Thymus (tissue), 11 donors: Measurements from ENCODE around the gene SEMA4C. TPM values are rescaled to one million over a fixed set of nuclear protein-coding genes. Genes with fewer than 3 reads are reported as not detected.

ENCODE experiments used
- DNase-seq, 9 donors: peaks; one replicate each; pipeline ENCODE4 v3.0.0-alpha.2; 2013; ENCODE audit warnings: low spot score in 9 of 9, low read depth in 6 of 9, missing footprints in 1 of 9
- H3K27ac ChIP-seq, 2 donors: one replicate each; pipeline ENCODE4 v1.5.1; 2013; ENCODE audit warnings: control low read depth in 1 of 2, low read depth in 1 of 2, low read length in 1 of 2, mild to moderate bottlenecking in 1 of 2, moderate library complexity in 1 of 2
- H3K27me3 ChIP-seq, 2 donors: one replicate each; pipeline ENCODE4 v1.5.1; 2013; ENCODE audit warnings: low read length in 1 of 2; ENCODE audit not compliant: control insufficient read depth in 2 of 2, insufficient read depth in 1 of 2
- H3K36me3 ChIP-seq, 2 donors: one replicate each; pipeline ENCODE4 v1.5.1; 2013; ENCODE audit warnings: low read length in 1 of 2, mild to moderate bottlenecking in 1 of 2, moderate library complexity in 1 of 2; ENCODE audit not compliant: control insufficient read depth in 2 of 2, insufficient read depth in 2 of 2
- H3K4me1 ChIP-seq, 2 donors: one replicate each; pipeline ENCODE4 v1.5.1; 2013; ENCODE audit warnings: low read length in 2 of 2; ENCODE audit not compliant: control insufficient read depth in 2 of 2, insufficient read depth in 2 of 2
- H3K4me3 ChIP-seq, 2 donors: one replicate each; pipeline ENCODE4 v1.5.1; 2013; ENCODE audit warnings: low read length in 2 of 2, control low read depth in 1 of 2, mild to moderate bottlenecking in 1 of 2
- H3K9me3 ChIP-seq, 2 donors: one replicate each; pipeline ENCODE4 v1.5.1; 2013; ENCODE audit warnings: low read length in 1 of 2, mild to moderate bottlenecking in 1 of 2; ENCODE audit not compliant: control insufficient read depth in 2 of 2, insufficient read depth in 1 of 2
- WGBS: extraction: QIAGEN DNeasy Blood & Tissue Kit; methylation state at CpG from one replicate; pipeline ENCODE4 v1.1.7; 2013; 5-methylcytosine and 5-hydroxymethylcytosine counted together
- polyA plus RNA-seq: library from polyadenylated mRNA; stranded (reverse); fragments of 200-250 nt; gene quantifications from one replicate; pipeline ENCODE4 v1.2.3, GENCODE V29; 2013
- total RNA-seq: library from RNA; stranded (reverse); fragments of 120-200 nt; gene quantifications from one replicate; pipeline ENCODE4 v1.2.4, GENCODE V29; 2013
- donor health status: healthy.

Gene SEMA4C
- total and polyA plus RNA-seq, 2 donors, result 9.8 to 14.1 TPM

DNA sequence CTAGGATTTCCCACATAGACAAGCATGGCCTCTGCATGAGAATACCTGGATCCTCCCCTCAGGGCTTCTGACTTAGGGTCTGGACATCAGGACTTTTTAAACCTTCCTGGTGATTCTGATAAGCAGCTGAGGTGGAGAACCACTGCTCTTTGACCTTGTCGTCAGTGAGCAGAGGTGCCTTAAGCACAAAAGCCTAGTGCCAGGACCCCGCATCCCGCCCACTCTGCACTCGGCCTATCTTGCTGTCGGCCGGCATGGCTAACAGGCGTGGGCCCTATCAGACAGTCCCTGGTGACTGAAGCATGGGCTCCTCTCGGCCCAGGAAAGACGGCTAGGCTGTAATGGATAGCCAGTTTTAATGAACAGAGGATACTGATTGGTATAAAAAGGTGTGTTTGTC is 32.3 kb downstream of the SEMA4C start:
- Histone ChIP-seq H3K27ac (no peak overlapping the region), H3K36me3 (peaks cover 23 to 39% of the 10 kb centered on the region in 2 donors), H3K4me3 (no peak overlapping the region), H3K4me1 (peaks cover 14 to 27% of the 10 kb centered on the region in 2 donors), H3K9me3 (peaks cover 0 to 3% of the 10 kb centered on the region in 2 donors), H3K27me3 (no peaks in the 10 kb centered on the region)
- over 99% methylated on average over 9 of the region's 9 CpGs for WGBS
- no peak for DNase-seq

DNA sequence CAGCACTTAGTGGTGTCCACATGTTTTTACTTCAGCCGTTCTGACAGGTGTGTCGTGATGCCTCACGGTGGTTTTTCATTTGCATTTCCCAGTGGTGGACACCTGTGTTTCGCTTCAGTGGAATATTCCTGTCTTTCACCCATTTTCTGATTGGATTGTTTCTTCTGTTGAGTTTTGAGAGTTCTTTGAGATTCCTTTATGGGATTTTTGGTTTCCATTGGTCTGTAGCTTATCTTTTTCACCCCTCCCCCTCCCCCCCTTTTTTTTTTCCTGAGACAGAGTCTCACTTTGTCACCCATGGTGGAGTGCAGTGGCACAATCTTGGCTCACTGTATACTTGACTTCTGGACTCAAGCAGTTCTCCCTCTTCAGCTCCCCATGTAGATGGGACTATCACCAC is 34.0 kb downstream of the SEMA4C start:
- DNase-seq, result no peak
- WGBS, result 88% methylated on average over 4 of the region's 4 CpGs
- Histone ChIP-seq H3K4me1 (peaks cover 14 to 27% of the 10 kb centered on the region in 2 donors), H3K27ac (no peak overlapping the region), H3K36me3 (peaks cover 41 to 53% of the 10 kb centered on the region in 2 donors), H3K4me3 (no peak overlapping the region), H3K27me3 (no peaks in the 10 kb centered on the region), H3K9me3 (peaks cover 0 to 3% of the 10 kb centered on the region in 2 donors)

DNA sequence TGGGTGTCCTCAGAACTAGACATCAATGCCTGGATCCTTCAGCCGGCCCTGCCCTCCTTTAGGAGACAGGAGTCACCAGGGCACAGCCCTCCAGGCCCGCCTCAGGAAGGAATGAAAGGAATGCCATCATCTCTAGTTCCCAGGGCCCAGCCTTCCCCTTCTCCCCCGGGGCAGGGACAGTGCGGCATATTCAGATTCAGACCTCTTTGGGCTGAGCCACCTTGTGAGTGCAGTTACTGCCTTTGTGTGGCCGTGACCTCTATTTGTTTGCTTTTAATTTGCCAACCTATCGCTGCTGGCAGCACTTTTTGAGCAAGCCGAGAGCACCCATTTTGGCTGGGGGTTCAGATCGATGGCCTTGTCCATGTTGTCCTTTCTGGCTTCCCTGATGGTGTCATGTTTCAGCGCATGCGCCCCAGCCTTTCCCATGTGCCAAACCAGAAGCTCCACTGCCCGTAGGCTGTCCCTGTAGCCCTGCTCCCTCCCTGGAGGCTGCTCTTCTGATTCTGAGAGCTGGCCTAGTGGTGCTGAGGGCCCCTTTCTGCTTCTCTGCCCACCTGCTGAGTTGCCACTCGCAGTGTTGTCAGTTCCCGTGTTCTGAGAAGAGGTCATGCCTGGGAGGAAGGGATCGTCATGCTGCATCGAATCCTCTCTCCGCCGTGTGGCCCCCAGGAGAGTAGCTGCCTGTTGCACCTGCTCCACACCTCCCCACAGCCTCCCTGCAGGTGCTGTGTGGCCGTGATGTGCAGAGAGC is 36.9 kb downstream of the SEMA4C start:
- H3K9me3 ChIP-seq, result no peaks in the 10 kb centered on the region

DNA sequence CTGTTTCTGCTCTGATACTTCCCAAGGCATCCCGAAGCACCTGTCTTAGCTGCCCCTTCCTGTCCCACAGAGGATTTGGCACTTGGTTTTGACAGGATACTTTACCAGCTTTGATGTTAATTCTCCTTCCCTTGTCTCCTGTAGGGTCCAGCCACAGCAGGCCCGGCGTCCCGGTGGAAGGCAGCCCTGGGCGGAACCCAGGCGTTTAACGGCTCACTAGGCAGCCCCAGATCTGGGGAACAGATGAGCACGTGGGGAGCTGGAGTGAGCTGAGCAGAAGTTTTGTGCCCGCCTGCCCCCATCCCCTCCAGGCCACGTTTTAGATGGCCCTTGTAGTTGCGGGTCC is 37.5 kb downstream of the SEMA4C start:
- no peak for DNase-seq
- peaks cover 65 to 78% of the 10 kb centered on the region in 2 donors for H3K36me3 ChIP-seq
- H3K27me3 ChIP-seq, result no peaks in the 10 kb centered on the region
- no peak overlapping the region for H3K4me3 ChIP-seq
- WGBS, result 97% methylated on average over 11 of the region's 11 CpGs
- no peaks in the 10 kb centered on the region for H3K9me3 ChIP-seq
- H3K27ac ChIP-seq, result no peak overlapping the region
- peaks cover 0 to 7% of the 10 kb centered on the region in 2 donors for H3K4me1 ChIP-seq

More for the DNA sequence above, 36.9 kb downstream of the SEMA4C start:
- 84% methylated on average over 18 of the region's 18 CpGs for WGBS
- Histone ChIP-seq H3K4me3 (no peak overlapping the region), H3K27me3 (no peaks in the 10 kb centered on the region), H3K4me1 (peaks cover 0 to 7% of the 10 kb centered on the region in 2 donors), H3K36me3 (peaks cover 60 to 76% of the 10 kb centered on the region in 2 donors), H3K27ac (no peak overlapping the region)
- DNase-seq, result peak in 1 of 9 donors; percentile 39

DNA sequence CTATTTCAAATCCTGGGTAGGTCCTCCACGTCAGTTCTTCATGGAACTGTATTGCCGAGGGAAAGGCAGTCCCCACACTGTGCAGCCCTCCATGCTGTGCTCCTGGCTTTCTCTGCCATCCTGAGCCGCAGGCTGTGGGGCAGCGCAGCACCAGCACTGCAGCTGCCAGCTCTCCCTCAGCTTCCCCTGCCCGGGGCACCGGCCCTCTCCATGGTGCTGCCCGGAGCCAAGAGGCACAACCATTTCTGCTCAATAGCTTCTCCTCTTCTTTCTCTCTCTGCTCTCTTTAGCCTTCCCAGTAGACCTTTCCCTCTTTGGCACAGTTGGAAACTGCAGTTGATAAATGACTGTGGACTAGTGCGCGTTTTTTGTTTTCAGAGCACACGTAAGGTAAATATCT is 38.2 kb downstream of the SEMA4C start:
- Histone ChIP-seq H3K36me3 (peaks cover 71 to 79% of the 10 kb centered on the region in 2 donors), H3K9me3 (no peaks in the 10 kb centered on the region), H3K27me3 (no peaks in the 10 kb centered on the region), H3K4me1 (peaks cover 0 to 7% of the 10 kb centered on the region in 2 donors), H3K27ac (no peak overlapping the region), H3K4me3 (no peak overlapping the region)
- WGBS, result 97% methylated on average over 10 of the region's 10 CpGs
- DNase-seq, result no peak

DNA sequence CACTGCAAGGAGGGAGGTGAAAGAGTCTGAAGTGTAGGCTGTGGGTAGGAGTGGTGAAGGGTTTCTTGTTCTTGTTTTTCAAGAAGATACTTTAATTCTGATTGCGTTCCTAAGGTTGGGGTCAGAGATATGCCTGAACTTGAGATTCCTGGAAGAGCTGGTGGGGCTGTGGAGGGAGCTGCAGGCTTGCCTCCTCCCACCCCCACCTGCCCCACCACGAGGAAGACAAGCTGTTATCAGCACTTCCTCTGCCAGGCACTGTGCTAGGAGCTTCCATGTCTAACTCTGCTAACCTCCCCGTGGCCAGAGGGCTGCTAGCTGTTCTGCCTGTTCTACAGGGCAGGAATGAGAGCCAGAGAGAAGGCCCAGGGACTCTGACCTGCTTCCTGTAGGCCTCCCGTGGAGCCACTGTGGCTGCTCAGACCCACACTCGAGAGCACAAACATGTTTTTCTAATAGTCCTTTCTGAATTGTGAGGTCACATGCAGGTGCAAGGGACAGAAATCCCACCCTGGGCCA is 39.8 kb downstream of the SEMA4C start:
- Histone ChIP-seq H3K4me3 (no peak overlapping the region), H3K9me3 (no peaks in the 10 kb centered on the region), H3K36me3 (peaks cover 86 to 88% of the 10 kb centered on the region in 2 donors), H3K27me3 (no peaks in the 10 kb centered on the region), H3K27ac (no peak overlapping the region), H3K4me1 (peaks cover 0 to 7% of the 10 kb centered on the region in 2 donors)
- 70% methylated on average over 5 of the region's 5 CpGs for WGBS
- no peak for DNase-seq

DNA sequence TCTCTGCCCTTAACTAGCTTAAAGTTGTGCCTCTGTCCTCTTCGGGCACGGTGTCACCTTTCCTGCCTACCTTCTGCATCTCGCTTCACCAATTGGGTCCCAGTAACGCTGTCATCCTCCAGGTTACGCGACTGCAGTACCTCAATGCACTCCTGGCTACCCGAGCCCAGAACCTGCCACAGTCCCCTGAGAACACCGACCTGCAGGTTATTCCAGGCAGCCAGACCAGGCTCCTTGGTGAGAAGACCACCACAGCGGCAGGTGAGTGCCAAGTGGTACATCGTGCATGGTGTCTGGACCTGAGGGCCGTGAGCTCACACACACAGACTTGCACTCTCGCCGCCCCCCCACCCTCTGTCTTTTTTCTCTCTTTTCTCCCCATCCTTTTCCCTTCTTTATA is 41.0 kb downstream of the SEMA4C start:
- Histone ChIP-seq H3K27me3 (no peaks in the 10 kb centered on the region), H3K4me3 (no peak overlapping the region), H3K9me3 (no peaks in the 10 kb centered on the region), H3K27ac (no peak overlapping the region), H3K36me3 (peaks cover 88 to 95% of the 10 kb centered on the region in 2 donors), H3K4me1 (peaks cover 0 to 11% of the 10 kb centered on the region in 2 donors)
- DNase-seq, result no peak
- 98% methylated on average over 13 of the region's 13 CpGs for WGBS

DNA sequence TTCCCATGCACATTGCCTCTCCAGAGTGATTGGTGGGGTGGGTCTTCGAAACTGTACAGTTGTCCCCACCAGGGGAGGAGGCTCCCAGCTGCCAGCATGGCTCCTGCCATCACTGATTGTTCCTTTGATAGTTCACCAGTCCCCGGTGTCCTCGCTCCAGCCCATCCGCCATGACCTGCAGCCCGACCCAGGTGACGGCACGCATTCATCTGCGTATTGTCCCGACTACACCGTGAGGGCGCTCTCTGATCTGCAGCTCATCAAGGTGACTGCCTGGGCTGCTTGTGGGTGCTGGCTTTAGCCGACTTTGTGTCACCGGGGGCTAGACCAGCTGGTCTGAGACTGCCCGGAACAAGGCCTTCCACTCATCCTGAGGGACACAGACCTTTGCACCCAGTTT is 41.4 kb downstream of the SEMA4C start:
- peaks cover 89 to 96% of the 10 kb centered on the region in 2 donors for H3K36me3 ChIP-seq
- no peaks in the 10 kb centered on the region for H3K9me3 ChIP-seq
- H3K27me3 ChIP-seq, result no peaks in the 10 kb centered on the region
- DNase-seq, result no peak
- H3K27ac ChIP-seq, result no peak overlapping the region
- peaks cover 0 to 12% of the 10 kb centered on the region in 2 donors for H3K4me1 ChIP-seq
- WGBS, result over 99% methylated on average over 14 of the region's 14 CpGs
- H3K4me3 ChIP-seq, result no peak overlapping the region

DNA sequence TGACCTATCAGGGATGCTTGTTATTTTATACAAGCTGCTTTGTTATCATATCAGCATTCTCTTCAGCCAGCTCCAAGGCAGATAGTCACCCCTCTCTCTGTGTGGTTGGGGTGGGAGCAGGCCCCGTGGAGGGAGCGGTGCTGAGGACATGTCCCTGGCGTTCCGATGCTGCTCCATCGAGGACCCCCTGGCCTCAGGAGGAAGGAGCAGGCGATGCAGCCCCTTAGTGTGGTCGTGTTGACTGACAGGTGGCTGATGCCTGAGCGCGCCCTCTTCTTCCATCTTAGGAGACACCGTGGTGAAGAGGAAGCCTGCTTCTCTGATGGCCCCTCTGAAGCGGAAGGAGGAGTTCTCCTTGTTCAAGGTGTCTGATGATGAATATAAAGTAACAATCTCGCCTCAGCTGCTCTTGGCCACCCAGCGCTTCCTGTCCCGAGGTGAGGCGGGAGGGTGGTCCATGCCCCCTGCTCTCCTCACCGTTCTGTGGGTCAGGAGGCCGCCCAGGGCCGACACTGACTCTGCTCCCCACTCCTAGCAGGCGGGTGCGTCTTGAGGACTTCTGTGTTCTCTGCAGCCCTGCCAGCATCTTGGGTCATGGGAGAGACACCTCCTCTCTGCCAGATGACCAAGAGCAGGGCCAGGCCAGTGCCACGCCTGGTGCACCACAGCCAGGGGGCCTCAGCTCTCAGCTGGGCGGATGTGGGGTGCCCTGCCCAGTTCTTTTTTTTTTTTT is 43.2 kb downstream of the SEMA4C start:
- Histone ChIP-seq H3K4me1 (peaks cover 0 to 8% of the 10 kb centered on the region in 2 donors), H3K36me3 (peaks cover 79 to 94% of the 10 kb centered on the region in 2 donors), H3K27ac (no peak overlapping the region), H3K27me3 (no peaks in the 10 kb centered on the region), H3K4me3 (no peak overlapping the region), H3K9me3 (peaks cover 0 to 3% of the 10 kb centered on the region in 2 donors)
- WGBS, result 95% methylated on average over 22 of the region's 22 CpGs
- no peak for DNase-seq
